CD4-positive, alpha-beta T cell treated with Interferon gamma for 1 hour (primary cell): ENCODE data around the gene GJA3.

Experiments used
- DNase-seq: peaks from one replicate; pipeline ENCODE4 v3.0.0-alpha.2; 2020

Gene GJA3

GRCh38 chr13:20126541-20127261 is 34.2 kb downstream of the GJA3 start:
- no peak for DNase-seq

- no peak for DNase-seq
These were observed 35.1 kb downstream of the GJA3 start for GRCh38 chr13:20125783-20126165.

GRCh38 chr13:20125129-20125782 is 35.6 kb downstream of the GJA3 start:
- DNase-seq: no peak

- no peak for DNase-seq
These were observed 36.5 kb downstream of the GJA3 start for GRCh38 chr13:20124303-20124702.

- DNase-seq: no peak
These were observed 39.7 kb downstream of the GJA3 start for GRCh38 chr13:20121159-20121525.

- DNase-seq: no peak
These were observed 40.9 kb downstream of the GJA3 start for GRCh38 chr13:20119960-20120359.

- peak; percentile 53 for DNase-seq
These were observed 42.3 kb downstream of the GJA3 start for GRCh38 chr13:20118268-20119140.

- no peak for DNase-seq
These were observed 44.6 kb downstream of the GJA3 start for GRCh38 chr13:20116213-20116612.

- DNase-seq: no peak
These were observed 46.7 kb downstream of the GJA3 start for GRCh38 chr13:20114066-20114610.

GRCh38 chr13:20109037-20109436 is 51.8 kb downstream of the GJA3 start:
- no peak for DNase-seq

- DNase-seq: no peak
These were observed 54.1 kb downstream of the GJA3 start for GRCh38 chr13:20106742-20107141.

GRCh38 chr13:20105161-20105689 is 55.6 kb downstream of the GJA3 start:
- no peak for DNase-seq

- DNase-seq: no peak
These were observed 58.2 kb downstream of the GJA3 start for GRCh38 chr13:20102525-20103180.

- no peak for DNase-seq
These were observed 59.2 kb downstream of the GJA3 start for GRCh38 chr13:20101467-20102316.

GRCh38 chr13:20099319-20099718 is 61.5 kb downstream of the GJA3 start:
- no peak for DNase-seq

GRCh38 chr13:20093951-20094350 is 66.9 kb downstream of the GJA3 start:
- DNase-seq: no peak

GRCh38 chr13:20090349-20090748 is 70.5 kb downstream of the GJA3 start:
- DNase-seq: no peak
